ELR (cell line): ENCODE measurements around the gene SSH2.
"Not testable (repeated sequence)": the region's sequence is repeated elsewhere in the genome, so short reads cannot be mapped to it uniquely, and the experiment has no call there.

ENCODE experiments used
- DNase-seq: peaks from one replicate; pipeline ENCODE4 v3.0.0-alpha.2; 2015; ENCODE audit warnings: low read depth

Gene SSH2

GRCh38 chr17:29710520-29710884 lies 219.5 kb downstream of the SSH2 start:
- no peak for DNase-seq

GRCh38 chr17:29709866-29710519 lies 220.0 kb downstream of the SSH2 start:
- peak; percentile 33 for DNase-seq

- no peak for DNase-seq
Observed at GRCh38 chr17:29707212-29707571, 222.8 kb downstream of the SSH2 start.

GRCh38 chr17:29706045-29706431 lies 224.0 kb downstream of the SSH2 start:
- no peak for DNase-seq

- no peak for DNase-seq
Observed at GRCh38 chr17:29705386-29705785, 224.6 kb downstream of the SSH2 start.

- DNase-seq = no peak
Observed at GRCh38 chr17:29699283-29699682, 230.7 kb downstream of the SSH2 start.

GRCh38 chr17:29698837-29699236 lies 231.2 kb downstream of the SSH2 start:
- no peak for DNase-seq

GRCh38 chr17:29698019-29698777 lies 231.8 kb downstream of the SSH2 start:
- no peak for DNase-seq

GRCh38 chr17:29697371-29697770 lies 232.7 kb downstream of the SSH2 start:
- no peak for DNase-seq

GRCh38 chr17:29694918-29695563 lies 235.0 kb downstream of the SSH2 start:
- DNase-seq = no peak

- DNase-seq = no peak
Observed at GRCh38 chr17:29693751-29694150, 236.3 kb downstream of the SSH2 start.

GRCh38 chr17:29687596-29687995 lies 242.4 kb downstream of the SSH2 start:
- no peak for DNase-seq

GRCh38 chr17:29686993-29687590 lies 242.9 kb downstream of the SSH2 start:
- DNase-seq = no peak

GRCh38 chr17:29683481-29683880 lies 246.5 kb downstream of the SSH2 start:
- no peak for DNase-seq

GRCh38 chr17:29682987-29683386 lies 247.0 kb downstream of the SSH2 start:
- no peak for DNase-seq

GRCh38 chr17:29682054-29682453 lies 248.0 kb downstream of the SSH2 start:
- peak; percentile 23 for DNase-seq

GRCh38 chr17:29677824-29678223 lies 252.2 kb downstream of the SSH2 start:
- DNase-seq = no peak

- no peak for DNase-seq
Observed at GRCh38 chr17:29677221-29677791, 252.7 kb downstream of the SSH2 start.

GRCh38 chr17:29675961-29676360 lies 254.1 kb downstream of the SSH2 start:
- DNase-seq = not testable (repeated sequence)

GRCh38 chr17:29674281-29674680 lies 255.7 kb downstream of the SSH2 start:
- no peak for DNase-seq

GRCh38 chr17:29671661-29672060 lies 258.4 kb downstream of the SSH2 start:
- no peak for DNase-seq

- no peak for DNase-seq
Observed at GRCh38 chr17:29669266-29669665, 260.8 kb downstream of the SSH2 start.

GRCh38 chr17:29667969-29668368 lies 262.1 kb downstream of the SSH2 start:
- DNase-seq = no peak
